Frontal cortex (tissue), 4 donors: Measurements from ENCODE around the gene CEP57L1. TPM values are rescaled to one million over a fixed set of nuclear protein-coding genes. Genes with fewer than 3 reads are reported as not detected.

ENCODE experiments used
- DNase-seq, 2 donors: peaks; one replicate each; pipeline ENCODE4 v3.0.0; 2012; ENCODE audit warnings: low spot score in 2 of 2
- FAIRE-seq: peaks from 2 replicates; lab custom pipeline; 2012; peaks lifted over from hg19 to GRCh38; lab: Jason Lieb, UNC
- total RNA-seq: library from RNA; depleted of rRNA; stranded (reverse); fragments of >200 nt; gene quantifications from one replicate; pipeline ENCODE4 v1.2.3, GENCODE V29; 2014
- donor health status: control.
- donor health status: control.
- donor health status: control.

CEP57L1 gene
- total RNA-seq = 97.4 TPM

DNA sequence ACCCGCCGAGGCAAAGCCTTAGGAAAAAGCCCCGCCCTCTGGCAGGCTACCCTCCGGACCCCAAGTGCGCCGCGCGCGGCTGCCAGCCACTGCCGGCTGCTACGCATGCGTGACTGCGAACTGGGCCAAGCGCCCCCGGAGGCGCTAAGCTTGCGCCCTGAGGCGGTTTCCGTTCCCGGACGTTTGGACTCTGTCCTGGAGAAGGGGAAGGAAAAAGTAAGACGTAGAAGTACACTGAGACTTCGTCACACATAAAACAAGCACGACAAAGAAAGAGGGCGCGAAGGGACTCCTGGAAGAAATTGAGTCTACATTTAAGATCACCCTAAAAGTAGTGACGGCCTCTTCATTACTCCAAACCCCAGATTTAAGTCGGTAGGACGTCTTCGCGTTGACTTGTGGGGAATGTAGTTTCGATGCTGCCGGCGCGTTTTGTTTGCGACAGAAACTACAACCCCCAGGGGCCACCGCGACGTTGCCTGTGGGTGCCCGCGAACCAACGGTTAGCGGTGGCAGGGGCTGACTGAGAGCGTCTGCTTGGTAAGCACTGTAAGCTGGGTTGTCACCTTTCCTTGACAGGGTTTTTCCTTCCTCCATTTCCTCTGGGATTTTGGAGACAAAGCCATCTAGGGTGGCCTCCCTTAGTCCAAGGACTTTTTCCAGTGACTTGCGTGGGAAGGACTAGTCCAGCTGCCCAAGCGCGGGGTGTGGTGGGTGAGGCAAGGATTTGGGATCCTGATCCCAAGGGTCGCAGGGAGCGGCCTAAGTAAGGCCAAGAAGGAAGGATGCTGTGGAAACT is at the start of gene CEP57L1:
CEP57L1 (plus strand) TSS at position 472 of the 799 bp plus-strand sequence. CDS start 49,715 bp downstream, outside the sequence.
- FAIRE-seq (no peak), DNase-seq (peak; percentile 75 to 83)

DNA sequence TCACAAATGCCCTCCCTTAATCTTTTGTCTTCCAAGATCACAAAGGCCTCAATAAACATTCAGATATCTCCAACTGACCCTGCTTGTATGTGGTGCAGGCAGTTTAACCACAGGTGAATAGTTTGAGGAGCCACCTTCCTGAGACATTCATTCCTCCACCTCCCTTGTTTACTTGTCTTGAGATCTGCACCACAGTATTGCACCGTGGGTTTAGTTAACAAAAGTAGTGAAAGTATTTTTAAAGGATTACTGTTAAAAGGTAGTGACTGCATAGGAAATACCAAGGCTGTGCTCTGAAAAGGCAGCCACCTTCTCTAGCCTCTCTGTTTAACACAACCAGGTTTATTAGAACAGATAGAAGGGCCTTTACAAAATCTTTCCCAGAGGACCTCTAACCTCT is 47.1 kb upstream of the CEP57L1 start:
- DNase-seq = no peak
- no peak for FAIRE-seq

DNA sequence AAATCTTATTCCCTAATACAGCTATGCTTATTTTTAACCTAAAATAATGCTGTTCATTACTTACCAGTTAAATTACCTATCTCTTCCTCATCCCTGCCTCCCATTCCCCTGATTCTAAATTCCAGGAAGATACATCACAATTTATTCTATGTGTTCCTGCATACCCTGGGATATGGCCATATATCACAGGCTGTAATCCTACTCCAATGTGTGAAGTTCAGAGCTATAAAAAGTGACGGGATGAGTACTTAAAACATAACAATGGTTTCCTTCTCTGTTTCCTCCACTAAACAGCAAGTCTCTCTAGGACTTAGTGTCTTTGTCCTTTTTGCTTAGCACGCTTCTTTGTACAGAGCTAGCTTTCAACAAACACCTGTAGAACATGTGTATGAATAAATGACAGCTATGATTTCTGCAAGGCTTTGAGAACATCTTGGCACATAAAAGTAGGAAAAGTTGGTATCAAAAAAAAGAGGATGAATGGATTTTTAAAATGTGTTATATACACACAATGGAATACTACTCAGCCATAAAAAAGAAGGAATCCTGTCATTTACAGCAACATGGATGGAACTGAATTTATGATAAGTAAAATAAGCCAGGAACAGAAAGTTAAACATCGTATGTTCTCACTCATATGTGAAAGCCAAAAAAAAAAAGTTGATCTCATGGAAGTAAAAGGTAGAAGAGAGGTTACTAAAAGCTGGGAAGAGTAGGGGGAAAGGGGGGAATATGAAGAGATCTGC is 46.5 kb upstream of the CEP57L1 start:
- DNase-seq = no peak
- no peak for FAIRE-seq

DNA sequence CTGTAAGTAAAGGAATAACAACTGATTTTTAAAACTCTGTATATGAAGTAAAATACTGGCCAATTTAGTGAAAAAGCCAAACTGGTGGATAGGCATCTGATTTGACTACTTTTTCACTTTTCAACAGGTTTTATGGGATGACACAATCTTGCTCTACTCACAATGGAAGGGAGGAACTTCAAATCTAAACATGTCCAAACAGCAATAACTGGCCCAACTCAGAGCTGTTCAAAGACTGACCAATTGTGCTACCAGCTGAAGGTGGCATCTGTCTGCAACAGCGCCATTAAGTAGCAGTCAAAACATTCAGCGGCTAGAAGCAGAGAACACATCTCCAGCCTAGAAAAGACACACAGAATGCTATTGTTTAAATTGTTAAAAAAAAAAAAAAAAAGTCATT is 45.3 kb upstream of the CEP57L1 start:
- FAIRE-seq = peak; percentile 94
- DNase-seq = peak in 1 of 2 donors; percentile 44

DNA sequence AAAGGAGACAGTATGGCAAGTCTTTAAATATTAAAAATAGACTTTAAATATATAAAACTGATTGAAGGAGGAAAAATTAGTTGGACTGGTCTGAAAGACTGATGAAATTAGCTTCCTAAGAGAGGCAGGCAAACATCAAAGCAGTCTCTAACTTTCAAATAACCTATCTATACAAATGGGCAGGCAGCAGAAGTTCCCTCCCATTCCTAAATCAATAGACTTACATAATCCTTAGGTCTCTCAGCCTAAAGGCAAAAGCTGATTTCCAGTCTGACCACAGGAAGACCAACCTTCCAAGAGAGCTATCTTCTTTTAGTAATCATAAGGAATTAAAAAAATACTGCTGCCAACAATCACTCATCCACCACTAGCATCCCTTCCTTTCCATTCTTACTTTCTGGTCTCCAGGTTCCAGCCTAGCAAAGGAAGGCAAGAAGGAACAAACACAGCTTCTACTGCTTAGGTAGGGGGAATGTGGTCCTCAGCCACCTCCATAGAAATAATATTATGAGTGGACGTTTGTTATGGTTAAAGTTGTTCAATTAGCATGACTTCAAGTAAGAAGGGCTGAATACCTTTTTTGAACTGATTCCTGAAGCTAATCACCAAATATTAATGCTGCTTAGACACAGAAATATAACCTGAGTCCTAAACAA is 44.7 kb upstream of the CEP57L1 start:
- no peak for FAIRE-seq
- no peak for DNase-seq

DNA sequence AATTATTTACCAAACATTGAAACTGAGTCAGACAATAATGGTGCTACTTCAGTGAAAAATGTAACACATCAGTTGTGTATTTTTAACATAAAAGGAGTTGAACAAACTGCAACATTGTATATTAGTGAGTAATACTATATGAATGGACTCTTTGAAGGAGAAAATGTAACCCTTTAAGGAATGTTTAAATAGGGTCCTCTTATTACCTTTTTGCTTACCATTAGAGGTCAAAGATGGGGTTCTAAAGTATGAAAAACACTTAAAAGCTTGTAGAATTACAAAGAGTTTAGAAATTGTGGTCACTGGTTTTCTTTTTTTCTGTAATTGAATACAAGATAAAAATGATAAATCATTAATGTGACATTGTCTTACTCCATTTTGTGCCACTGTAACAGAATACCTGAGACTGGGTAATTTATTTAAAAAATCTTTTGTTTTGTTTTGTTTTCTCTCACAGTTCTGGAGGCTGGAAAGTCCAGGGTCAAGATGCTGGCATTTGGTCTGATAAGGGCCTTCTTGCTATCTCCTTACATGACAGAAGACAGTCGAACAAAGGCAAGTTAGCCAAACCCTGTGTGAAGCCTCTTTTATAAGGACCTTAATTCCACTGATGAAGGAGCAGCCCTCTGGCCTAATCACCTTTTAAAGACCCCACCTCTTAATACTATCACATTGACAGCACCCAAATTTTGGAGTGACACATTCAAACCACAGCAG is 43.8 kb upstream of the CEP57L1 start:
- FAIRE-seq = no peak
- no peak for DNase-seq

DNA sequence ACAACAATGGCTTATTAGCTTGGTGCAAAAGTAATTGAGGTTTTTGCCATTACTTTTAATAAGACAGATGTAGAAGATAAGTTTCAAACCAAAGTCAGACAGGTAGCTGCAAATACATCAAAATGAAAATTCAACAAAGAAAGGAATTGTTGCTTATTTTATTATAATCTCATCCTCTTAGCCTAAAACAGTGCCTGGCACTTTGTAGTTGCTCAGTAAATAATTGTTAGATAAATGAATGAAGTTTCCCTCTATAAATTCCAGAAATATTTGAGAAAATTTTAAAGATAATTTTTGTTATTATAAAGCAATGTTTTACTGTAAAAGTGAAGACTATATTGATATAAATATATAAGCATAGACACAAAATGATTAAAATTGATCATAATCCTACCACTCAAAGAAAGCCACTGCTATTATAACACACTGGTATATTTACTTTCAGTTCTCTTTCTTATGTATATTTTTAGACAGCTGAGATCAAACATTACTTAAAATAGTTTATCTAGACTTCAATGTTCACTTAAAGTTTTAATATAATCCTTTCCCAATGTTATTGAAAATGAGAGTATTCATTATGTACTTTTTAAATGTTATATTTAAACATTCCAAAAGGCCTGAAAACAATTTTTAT is 43.2 kb upstream of the CEP57L1 start:
- peak; percentile 70 for FAIRE-seq

DNA sequence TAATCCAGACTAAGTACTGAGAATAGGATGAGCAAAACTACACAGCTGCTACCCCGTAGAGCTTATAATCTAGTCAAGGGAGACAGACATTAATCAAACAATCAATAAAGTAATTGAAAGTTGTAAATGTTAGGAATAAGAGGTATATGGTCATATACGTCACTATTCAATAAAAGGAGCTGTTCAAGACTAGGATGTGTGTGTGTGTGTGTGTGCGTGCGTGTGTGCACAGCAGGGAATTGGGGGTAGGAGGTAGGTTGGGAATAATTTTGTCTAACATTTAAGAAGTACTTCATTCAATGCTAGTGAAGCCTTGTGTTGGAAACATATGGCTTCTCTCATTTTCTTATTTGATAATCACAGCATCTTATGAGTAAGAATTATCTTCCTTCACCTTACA is 42.5 kb upstream of the CEP57L1 start:
- no peak for FAIRE-seq
- DNase-seq = no peak

More for the DNA sequence above, 43.2 kb upstream of the CEP57L1 start:
- no peak for DNase-seq

DNA sequence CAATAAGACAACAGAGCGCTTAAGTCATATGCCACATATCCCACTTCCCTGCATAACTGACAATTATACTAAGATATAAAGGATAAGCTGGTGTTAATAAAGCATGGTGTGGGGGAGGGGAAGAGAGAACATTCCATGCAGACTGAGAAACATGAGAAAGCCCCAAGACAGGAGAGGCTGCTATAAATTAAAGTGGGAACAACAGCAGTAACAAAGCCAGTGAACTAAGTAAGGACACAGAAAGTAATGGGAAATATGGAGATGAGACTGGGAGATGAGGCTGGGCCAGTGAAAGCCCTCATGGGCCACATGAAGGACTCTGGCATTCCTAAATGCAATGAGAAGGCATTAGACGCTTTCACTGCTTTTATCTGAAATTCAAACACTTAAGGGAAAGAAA is 42.0 kb upstream of the CEP57L1 start:
- DNase-seq = no peak
- no peak for FAIRE-seq

DNA sequence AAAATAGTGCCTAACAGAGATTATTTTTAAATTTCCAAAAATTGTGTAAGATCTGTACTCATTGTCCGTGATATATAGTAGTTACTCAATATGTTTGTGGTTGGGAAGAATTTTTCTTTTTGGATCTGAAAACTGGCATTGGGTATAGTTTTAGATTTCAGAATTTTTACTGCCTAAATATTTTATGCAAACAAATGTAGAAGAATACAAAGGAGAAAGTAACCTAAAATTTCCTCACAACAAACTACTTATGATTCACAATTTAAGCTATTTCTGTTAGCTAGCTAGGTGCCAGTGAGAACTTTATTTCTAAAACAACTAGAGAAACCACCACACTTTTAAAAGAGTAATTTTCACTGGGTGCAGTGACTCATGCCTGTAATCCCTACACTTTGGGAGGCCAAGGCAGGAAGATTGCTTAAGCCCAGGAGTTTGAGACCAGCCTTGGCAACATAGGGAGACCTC is 39.5 kb upstream of the CEP57L1 start:
- DNase-seq = no peak
- no peak for FAIRE-seq

DNA sequence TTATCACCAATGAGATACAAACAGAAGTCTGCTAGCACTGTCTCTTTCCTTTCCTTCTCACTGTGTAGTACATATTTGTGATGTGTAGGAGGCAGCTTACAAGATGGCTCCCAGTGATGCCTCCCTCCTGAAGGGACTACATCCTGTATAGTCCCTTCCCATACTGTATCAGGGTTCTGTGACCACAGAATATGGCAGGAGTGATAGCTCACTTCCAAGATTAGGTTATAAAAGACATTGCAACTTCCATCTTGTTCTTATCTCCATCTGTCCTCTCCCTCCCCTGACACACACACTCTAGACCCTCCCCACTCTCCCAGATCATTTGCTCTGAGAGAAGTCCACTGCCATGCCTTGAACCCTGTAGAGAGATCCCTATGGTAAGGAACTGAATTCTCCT is 38.6 kb upstream of the CEP57L1 start:
- no peak for FAIRE-seq

DNA sequence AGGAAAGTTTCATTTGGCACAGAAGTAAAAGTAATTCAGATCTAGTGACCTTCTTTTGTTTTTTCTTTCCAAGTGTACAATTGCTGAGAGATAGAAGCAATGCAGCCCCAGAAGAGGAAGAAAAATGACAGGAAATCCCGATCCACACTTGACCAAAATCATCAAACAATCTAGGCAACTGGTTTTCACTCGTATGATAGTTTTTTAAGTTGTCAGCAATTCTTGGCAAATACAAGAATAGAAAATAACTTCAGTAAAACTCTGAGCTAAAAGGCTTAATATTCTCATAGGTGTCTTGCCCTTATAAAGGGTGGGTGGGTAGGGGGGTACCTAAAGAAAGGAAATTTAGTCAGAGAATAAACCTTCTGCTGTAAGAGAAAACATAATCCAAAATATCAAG is 36.7 kb upstream of the CEP57L1 start:
- FAIRE-seq (no peak), DNase-seq (no peak)

More for the DNA sequence above, 38.6 kb upstream of the CEP57L1 start:
- DNase-seq = no peak

DNA sequence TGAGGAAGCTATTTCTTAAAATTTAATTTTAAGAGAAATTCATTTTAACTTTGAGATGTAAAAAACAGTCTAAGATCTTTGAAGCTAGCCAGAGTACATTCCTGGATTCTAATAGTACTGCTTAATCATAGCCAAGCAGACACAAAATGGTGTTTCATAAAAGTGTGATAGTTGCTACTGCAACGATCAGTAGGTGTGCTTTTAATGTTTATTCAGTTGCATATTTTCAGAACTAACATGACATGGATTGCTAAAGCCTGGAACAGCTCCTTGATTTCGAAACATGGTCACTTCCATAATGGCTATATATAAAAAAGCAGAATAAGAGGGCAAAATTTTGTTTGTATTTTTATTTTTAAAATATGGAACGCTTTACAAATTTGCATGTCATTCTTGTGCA is 36.2 kb upstream of the CEP57L1 start:
- DNase-seq = no peak
- no peak for FAIRE-seq

DNA sequence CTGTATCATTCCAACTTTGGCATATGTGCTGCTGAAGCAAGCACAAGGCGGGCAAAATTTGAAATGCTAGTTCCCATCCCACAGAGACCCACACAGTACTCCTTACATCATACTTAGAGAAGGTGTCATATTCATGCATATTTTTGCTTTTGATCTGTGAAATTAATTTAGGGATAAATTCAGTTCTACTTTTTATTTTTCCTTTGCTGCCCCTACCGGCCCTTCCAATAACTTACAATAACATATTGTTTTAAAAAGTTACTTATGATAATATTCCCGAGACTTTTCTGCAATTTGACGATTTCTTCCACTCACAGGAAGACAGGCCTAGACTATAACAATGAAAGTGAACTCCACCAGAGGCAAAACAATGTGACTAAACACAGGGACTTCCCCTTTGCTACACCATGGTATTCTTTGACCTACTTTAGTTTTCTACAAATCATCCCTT is 35.7 kb upstream of the CEP57L1 start:
- DNase-seq = peak in 1 of 2 donors; percentile 23
- FAIRE-seq = no peak

DNA sequence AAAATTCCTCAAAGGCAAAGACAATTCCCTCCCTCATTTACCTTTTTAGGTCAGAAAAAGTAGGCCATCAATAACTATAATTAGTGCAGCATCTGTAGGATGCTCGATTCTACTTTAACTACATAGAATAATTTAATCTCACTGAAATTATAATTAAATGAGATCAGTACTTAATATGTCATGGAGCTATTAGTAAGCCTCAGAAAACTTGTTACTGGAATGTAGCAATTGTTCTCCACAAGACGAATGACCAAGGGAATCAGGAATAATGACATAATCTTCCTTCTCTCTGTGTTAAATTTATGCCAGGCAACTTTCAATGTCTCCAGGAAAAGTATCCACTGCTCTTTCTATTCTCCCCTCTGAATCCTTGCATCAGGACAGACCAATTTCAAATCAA is 34.7 kb upstream of the CEP57L1 start:
- no peak for DNase-seq
- FAIRE-seq = no peak

DNA sequence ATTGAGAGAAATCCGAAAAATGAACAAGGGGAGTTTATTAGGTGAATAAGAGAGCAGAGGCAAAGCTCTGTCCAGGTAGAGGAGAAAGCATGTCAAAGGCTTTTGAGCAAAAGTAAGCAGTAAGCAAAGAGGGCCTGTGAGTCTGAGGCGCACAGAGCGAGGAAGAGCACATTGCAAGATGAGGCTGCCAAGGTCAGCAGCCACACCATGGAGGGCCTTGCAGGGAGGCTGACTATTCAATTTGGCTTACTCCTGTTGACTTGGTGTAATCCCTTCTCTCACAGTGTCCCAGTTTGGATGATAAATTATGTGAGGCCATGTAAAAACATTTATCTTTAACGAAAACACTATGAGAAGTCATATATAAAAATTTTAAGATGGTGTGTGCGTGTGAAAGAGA is 33.1 kb upstream of the CEP57L1 start:
- DNase-seq = no peak
- FAIRE-seq = no peak

DNA sequence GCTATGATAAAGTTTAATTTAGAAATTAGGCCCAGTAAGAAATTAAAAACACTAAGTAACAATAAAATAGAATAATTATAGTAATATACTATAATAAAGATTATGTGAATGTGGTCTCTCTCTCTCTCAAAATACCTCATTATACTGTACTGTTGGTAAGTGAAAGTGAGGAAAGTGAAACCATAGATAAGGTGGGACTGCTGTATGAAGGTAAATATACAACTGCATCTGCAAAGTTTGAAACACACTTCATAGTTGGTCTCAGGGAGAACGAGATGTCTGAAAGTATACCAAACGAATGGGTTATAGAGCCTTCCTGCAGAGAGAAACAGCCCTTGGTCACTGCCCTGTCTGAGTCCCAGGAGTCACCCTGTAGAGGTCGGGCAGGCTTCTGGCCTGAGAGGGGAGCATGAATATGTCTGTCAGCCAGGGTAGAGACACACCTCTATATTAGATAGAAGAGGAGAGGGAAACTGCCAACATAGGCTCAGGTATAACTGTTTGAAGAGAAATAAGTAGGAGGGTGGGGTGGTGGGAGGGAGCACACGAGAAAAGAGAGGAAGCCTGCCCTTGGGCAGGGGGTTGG is 32.4 kb upstream of the CEP57L1 start:
- DNase-seq = no peak
- FAIRE-seq = no peak

DNA sequence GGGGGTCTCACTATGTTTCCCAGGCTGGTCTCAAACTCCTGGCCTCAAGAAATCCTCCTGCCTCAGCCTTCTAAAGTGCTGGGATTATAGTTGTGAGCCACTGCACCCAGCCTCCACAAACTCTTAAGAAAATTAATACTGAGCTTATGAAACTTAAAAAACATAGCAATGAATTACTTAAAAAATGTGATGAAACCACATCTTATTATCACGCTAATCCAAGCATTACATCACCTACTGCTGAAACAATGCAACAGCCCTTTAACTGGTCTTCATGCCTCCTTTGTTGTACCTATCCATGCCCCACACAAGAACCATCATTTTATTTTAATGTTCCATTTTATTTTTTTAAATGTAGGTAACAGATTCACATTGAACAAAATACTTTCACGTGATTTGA is 25.6 kb upstream of the CEP57L1 start:
- FAIRE-seq = no peak
- no peak for DNase-seq
